Pancreas (tissue), 10 donors: ENCODE results near the gene PPP1R1A. TPM values are rescaled to one million over a fixed set of nuclear protein-coding genes. Genes with fewer than 3 reads are reported as not detected.

Experiments used
- ATAC-seq, 4 donors: fragments of 200-7000 bp; cut with Tn5 transposase; one replicate each; pipeline versions ENCODE4 v1.8.0 to v1.9.1; 2020; ENCODE audit warnings: mild to moderate bottlenecking in 4 of 4, moderate library complexity in 4 of 4
- DNase-seq, 6 donors: peaks; one replicate each; pipeline ENCODE4 v3.0.0-alpha.2; 2020
- FAIRE-seq: peaks from 2 replicates; lab custom pipeline; 2012; peaks lifted over from hg19 to GRCh38; lab: Jason Lieb, UNC
- H3K27ac ChIP-seq, 4 donors: fragments of 200-600 bp; sonication (generic); 1 replicate in 3 of 4; 2 replicates in 1 of 4; pipeline versions ENCODE4 v1.5.0 to v1.8.0; 2020
- H3K27me3 ChIP-seq, 4 donors: fragments of 200-600 bp; one replicate each; pipeline ENCODE4 v1.8.0; 2021
- H3K36me3 ChIP-seq, 3 donors: fragments of 200-600 bp; sonication (generic) in 1 of 3; one replicate each; pipeline versions ENCODE4 v1.5.0 to v1.8.0; 2020 to 2021
- H3K4me1 ChIP-seq, 3 donors: fragments of 200-600 bp; one replicate each; pipeline ENCODE4 v1.8.0; 2021
- H3K4me3 ChIP-seq, 4 donors: fragments of 200-600 bp; sonication (generic) in 2 of 4; one replicate each; pipeline versions ENCODE4 v1.5.0 to v1.8.0; 2020 to 2021
- H3K9me3 ChIP-seq, 4 donors: fragments of 200-600 bp; one replicate each; pipeline ENCODE4 v1.8.0; 2021
- CTCF ChIP-seq, 4 donors: fragments of 200-600 bp; sonication (generic) in 3 of 4; IDR thresholded peaks; one replicate each; pipeline versions ENCODE4 v1.5.0 to v1.8.0; 2021; ENCODE audit warnings: antibody characterized with exemption in 4 of 4
- WGBS, 2 donors: extraction: QIAGEN DNeasy Blood & Tissue Kit; methylation state at CpG; one replicate each; pipeline ENCODE4 v1.1.7; 2013; 5-methylcytosine and 5-hydroxymethylcytosine counted together
- intact Hi-C, 3 donors: fragments of 100-400 bp; cut with DNase I; formaldehyde crosslinking; loops; one replicate each; pipeline versions ENCODE4 v1.11.1 to v1.14.2; 2022
- polyA plus RNA-seq, 2 donors: library from polyadenylated mRNA; stranded (reverse); fragments of 200-250 nt; gene quantifications; one replicate each; pipeline ENCODE4 v1.2.3, GENCODE V29; 2013
- total RNA-seq, 6 donors: library from RNA; stranded (reverse); fragmentation: NEBNext Ultra II Directional in 4 of 6; extraction: Animal tissue kit (Norgen Biotek cat#: 25700) in 4 of 6; gene quantifications; one replicate each; pipeline versions ENCODE4 v1.2.1 to v1.2.4, GENCODE V29; 2021 to 2023
- donor health status: healthy with polysubstance abuse.
- donor health status: DM: no; HTN: no; CAD: no; lungs with moderate emphysema.
- donor health status: DM: no; HTN: no; CAD: no.
- donor health status: control.
- donor health status: control.
- donor health status: Bipolar disorder and iron deficiency.
- donor health status: DM: yes; HTN: yes; CAD: no.
- donor health status: DM: no; HTN: no; CAD: no.
- donor health status: DM: no; HTN: no; CAD: no.
- donor health status: DM: yes; HTN: yes; CAD: no.

PPP1R1A gene
- total and polyA plus RNA-seq, 8 donors = 1.1 to 127 (median 8.1) TPM

- ATAC-seq (no peak), DNase-seq (no peak), FAIRE-seq (no peak)
- Histone ChIP-seq H3K4me3 (no peak overlapping the region), H3K9me3 (no peaks in the 10 kb centered on the region), H3K4me1 (no peaks in the 10 kb centered on the region), H3K36me3 (no peaks in the 10 kb centered on the region), H3K27me3 (no peaks in the 10 kb centered on the region), H3K27ac (no peak overlapping the region)
- no peak for TF ChIP-seq CTCF (IDR thresholded peaks at IDR 0.05)
- intact Hi-C loops = no loop called here
- WGBS, 2 donors = 55 to 63% methylated on average over 10 of the region's 10 CpGs
These were observed 17.0 kb downstream of the PPP1R1A start for GRCh38 chr12:54571193-54572188.

- intact Hi-C loops = no loop called here
- no peak overlapping the region for H3K4me3 ChIP-seq
- H3K36me3 ChIP-seq = no peaks in the 10 kb centered on the region
- no peak for DNase-seq
- no peak for ATAC-seq
- H3K27ac ChIP-seq = no peak overlapping the region
- FAIRE-seq = no peak
- H3K4me1 ChIP-seq = no peaks in the 10 kb centered on the region
- TF ChIP-seq CTCF (IDR thresholded peaks at IDR 0.05) = no peak
- H3K9me3 ChIP-seq = no peaks in the 10 kb centered on the region
- no peaks in the 10 kb centered on the region for H3K27me3 ChIP-seq
- 82 to 94% methylated on average over 4 of the region's 4 CpGs for WGBS, 2 donors
These were observed 18.4 kb downstream of the PPP1R1A start for GRCh38 chr12:54569995-54570528.

GRCh38 chr12:54569072-54569471 lies 19.4 kb downstream of the PPP1R1A start:
- Histone ChIP-seq H3K9me3 (no peaks in the 10 kb centered on the region), H3K27me3 (no peaks in the 10 kb centered on the region), H3K4me1 (no peaks in the 10 kb centered on the region), H3K36me3 (no peaks in the 10 kb centered on the region), H3K27ac (no peak overlapping the region), H3K4me3 (no peak overlapping the region)
- 76 to 78% methylated on average over 14 of the region's 14 CpGs for WGBS, 2 donors
- DNase-seq (no peak), FAIRE-seq (no peak), ATAC-seq (no peak)
- intact Hi-C loops = no loop called here
- no peak for TF ChIP-seq CTCF (IDR thresholded peaks at IDR 0.05)

GRCh38 chr12:54566792-54567191 lies 21.7 kb downstream of the PPP1R1A start:
- no peaks in the 10 kb centered on the region for H3K9me3 ChIP-seq
- no peak for FAIRE-seq
- WGBS, 2 donors = 63 to 78% methylated on average over 5 of the region's 5 CpGs
- ATAC-seq = no peak
- no peaks in the 10 kb centered on the region for H3K36me3 ChIP-seq
- no peak for TF ChIP-seq CTCF (IDR thresholded peaks at IDR 0.05)
- no peaks in the 10 kb centered on the region for H3K4me1 ChIP-seq
- no peak overlapping the region for H3K4me3 ChIP-seq
- H3K27me3 ChIP-seq = no peaks in the 10 kb centered on the region
- DNase-seq = no peak
- H3K27ac ChIP-seq = no peak overlapping the region
- intact Hi-C loops = no loop called here
